GM18907 (cell line): ENCODE measurements around the gene TSPAN4.

Source experiments
- ATAC-seq: cut with Tn5 transposase; IDR thresholded peaks from one replicate; pipeline ENCODE4 v1.9.1; 2021; ENCODE audit warnings: mild to moderate bottlenecking, moderate library complexity; ENCODE audit not compliant: unreplicated experiment

The TSPAN4 gene

GRCh38 chr11:821512-822371 lies 20.9 kb upstream of the TSPAN4 start:
- ATAC-seq, result no peak

- no peak for ATAC-seq
These were observed 19.0 kb upstream of the TSPAN4 start for GRCh38 chr11:823441-824291.

GRCh38 chr11:824292-824880 lies 18.3 kb upstream of the TSPAN4 start:
- ATAC-seq, result no peak

- no peak for ATAC-seq
These were observed 17.7 kb upstream of the TSPAN4 start for GRCh38 chr11:824942-825341.

GRCh38 chr11:825366-826226 lies 17.1 kb upstream of the TSPAN4 start:
- no peak for ATAC-seq

GRCh38 chr11:826227-826621 lies 16.4 kb upstream of the TSPAN4 start:
- ATAC-seq, result no peak

- peak; percentile 13 for ATAC-seq
These were observed 15.9 kb upstream of the TSPAN4 start for GRCh38 chr11:826836-827145.

DNA sequence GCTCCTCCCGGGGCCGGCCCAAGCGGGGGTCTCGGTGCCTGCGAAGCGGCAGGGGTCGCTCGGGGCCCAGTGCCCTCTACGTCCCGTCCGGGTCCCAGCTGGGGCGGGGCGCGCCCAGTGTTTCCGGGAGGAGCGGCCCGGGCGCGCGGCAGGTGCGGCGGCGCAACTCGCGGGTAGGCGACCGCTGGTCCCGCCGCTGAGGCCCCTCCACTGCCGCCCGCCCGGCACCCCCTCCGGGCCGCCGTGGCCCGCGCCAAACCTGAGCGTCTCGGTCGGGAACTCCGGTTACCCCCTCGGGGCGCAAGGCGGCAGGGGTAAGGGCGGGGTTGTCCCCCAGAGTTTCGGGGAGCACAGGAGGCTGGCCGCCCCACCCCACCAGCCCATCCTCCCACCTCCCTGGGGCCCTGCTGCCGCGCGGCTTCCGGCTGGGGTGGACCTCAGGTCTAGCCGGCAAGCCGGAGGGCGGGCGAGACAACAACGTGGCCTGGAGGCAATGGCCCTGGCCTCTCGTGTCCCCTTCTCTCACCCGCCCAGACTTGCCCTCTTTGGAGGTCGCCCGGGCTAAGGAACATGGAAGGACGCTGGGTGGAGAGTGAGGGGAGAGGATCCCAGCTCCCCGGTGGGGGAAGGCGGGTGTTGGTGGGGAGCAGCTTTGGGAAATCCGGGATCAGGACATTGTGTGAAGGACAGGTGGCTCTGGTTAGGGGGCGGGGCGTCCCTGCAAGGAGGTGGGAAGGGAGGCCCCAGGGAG lies 15.3 kb upstream of the TSPAN4 start:
- peak; percentile 48 for ATAC-seq

- ATAC-seq, result peak; percentile 7
These were observed 14.8 kb upstream of the TSPAN4 start, which contains the start of gene CRACR2B for GRCh38 chr11:827897-828192. TSS of gene CRACR2B (plus strand) at chr11:827919. CDS start at chr11:828608, 689 bp downstream.

DNA sequence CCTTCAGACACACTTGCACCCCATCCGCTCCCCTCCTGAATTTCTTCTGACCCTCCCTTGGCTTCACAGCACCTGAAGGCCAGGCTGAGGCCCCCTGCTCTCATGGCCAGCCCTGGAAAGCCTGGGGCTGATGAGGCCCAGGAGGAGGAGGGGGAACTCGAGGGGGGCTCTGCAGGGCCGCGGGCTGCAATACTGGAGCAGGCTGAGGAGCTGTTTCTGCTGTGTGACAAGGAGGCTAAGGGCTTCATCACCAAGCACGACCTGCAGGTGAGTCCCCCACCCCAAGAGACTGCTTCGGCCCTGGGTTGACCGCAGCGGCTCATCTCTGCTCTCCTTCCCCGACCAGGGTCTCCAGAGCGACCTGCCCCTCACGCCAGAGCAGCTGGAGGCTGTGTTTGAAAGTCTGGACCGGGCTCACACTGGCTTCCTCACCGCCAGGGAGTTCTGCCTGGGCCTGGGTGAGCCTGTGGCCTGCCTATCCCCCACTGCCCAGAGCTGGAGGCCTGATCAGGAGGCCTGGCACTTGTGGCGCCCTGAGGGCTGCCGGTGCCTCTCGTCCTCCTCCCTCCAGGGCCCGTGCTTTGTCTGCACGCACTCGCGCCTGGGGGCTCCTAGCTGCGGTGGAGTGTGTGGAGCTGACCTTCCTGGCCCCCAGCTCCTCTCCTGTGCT lies 14.0 kb upstream of the TSPAN4 start:
- no peak for ATAC-seq

GRCh38 chr11:829176-829846 lies 13.3 kb upstream of the TSPAN4 start:
- ATAC-seq, result no peak

GRCh38 chr11:829847-830294 lies 12.8 kb upstream of the TSPAN4 start:
- no peak for ATAC-seq

DNA sequence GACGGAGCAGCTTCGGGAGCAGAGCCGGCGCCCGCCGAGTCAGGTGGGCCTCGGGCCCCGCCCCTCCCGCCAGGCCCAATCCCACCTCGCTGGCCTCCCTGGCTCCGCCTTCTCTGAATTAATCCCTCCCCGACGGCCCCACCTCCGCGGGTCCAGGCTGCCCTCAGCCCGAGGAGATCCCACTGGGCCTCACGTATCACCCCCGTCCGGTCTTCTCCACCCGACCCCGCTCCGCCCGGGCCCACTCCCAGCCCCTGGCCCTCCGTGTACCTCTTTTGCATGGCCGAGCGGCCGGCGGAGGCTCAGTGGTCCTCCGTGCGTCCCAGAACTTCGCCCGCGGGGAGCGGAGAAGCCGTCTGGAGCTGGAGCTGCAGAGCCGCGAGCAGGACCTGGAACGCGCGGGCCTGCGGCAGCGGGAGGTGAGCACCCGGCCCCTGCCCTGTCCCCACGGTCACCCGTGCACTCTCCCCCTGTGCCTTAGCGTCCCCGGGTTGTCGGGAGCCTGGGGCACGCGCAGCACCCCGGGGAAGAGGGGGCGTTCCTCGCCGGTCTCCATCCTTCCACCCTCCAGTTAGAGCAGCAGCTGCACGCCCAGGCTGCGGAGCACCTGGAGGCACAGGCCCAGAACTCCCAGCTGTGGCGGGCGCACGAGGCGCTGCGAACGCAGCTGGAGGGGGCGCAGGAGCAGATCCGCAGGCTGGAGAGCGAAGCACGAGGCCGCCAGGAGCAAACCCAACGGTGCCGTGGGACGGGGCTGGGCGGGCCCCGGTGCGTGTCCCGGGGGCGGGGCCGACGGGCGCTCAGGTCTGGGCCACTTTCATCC lies 12.1 kb upstream of the TSPAN4 start:
- no peak for ATAC-seq

GRCh38 chr11:831118-831864 lies 11.4 kb upstream of the TSPAN4 start:
- no peak for ATAC-seq

- no peak for ATAC-seq
These were observed 10.6 kb upstream of the TSPAN4 start for GRCh38 chr11:831961-832528.

DNA sequence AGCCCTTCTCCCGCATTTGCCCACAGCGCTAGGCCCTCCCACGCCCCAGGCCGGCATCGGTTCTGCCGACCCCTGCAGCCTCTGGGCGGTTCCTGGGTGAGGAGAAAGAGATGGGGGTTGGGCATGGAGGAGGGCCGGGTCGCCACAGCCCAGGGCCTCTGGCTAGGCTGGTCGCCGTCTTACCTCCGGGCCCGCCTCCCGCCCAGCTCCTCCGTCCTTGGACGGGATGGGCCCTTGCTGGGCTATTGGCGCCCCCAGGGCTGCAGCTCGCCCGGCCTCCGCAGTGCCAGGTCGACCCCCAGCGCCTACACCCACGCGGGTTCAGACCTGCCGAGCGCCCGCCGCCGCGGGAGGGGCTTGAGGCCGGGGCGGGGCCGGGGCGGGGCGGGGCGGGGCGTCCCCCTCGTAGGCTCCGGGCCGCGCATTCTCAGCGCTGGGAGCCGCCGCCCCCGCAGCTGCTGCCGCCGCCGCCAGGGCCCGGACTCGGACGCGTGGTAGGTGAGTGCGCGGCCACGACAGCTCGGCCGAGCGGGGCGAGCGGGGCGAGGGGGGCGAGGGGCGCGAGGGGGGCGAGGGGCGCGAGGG lies 10.0 kb upstream of the TSPAN4 start, which contains the start of gene CD151:
CD151 (plus strand) TSS at position 424 of the 585 bp plus-strand sequence. CDS start 3,118 bp downstream, outside the sequence.
- peak; percentile 34 for ATAC-seq
